Measurements from ENCODE around the gene FANCL.

GRCh38 chr2:58120626-58121229 lies 120.4 kb downstream of the FANCL start:
- no peak for TF ChIP-seq EZH2 (IDR thresholded peaks at IDR 0.05; ENCODE audit: borderline replicate concordance, low read length)
- TF ChIP-seq, protein P1, sequence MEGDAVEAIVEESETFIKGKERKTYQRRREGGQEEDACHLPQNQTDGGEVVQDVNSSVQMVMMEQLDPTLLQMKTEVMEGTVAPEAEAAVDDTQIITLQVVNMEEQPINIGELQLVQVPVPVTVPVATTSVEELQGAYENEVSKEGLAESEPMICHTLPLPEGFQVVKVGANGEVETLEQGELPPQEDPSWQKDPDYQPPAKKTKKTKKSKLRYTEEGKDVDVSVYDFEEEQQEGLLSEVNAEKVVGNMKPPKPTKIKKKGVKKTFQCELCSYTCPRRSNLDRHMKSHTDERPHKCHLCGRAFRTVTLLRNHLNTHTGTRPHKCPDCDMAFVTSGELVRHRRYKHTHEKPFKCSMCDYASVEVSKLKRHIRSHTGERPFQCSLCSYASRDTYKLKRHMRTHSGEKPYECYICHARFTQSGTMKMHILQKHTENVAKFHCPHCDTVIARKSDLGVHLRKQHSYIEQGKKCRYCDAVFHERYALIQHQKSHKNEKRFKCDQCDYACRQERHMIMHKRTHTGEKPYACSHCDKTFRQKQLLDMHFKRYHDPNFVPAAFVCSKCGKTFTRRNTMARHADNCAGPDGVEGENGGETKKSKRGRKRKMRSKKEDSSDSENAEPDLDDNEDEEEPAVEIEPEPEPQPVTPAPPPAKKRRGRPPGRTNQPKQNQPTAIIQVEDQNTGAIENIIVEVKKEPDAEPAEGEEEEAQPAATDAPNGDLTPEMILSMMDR (IDR thresholded peaks at IDR 0.05; ENCODE audit: low read length), result no peak
